ENCODE results near the gene TMEM63A.

Gene TMEM63A

GRCh38 chr1:225886159-225887029 lies 4.2 kb upstream of the TMEM63A start:
- no peak for DNase-seq (ENCODE audit: low read depth in 2 of 2)

- no peak for DNase-seq (ENCODE audit: low read depth in 2 of 2)
Measured at GRCh38 chr1:225885336-225885735, 3.2 kb upstream of the TMEM63A start.

- no peak for DNase-seq (ENCODE audit: low read depth in 2 of 2)
Measured at GRCh38 chr1:225883616-225884265, 1.6 kb upstream of the TMEM63A start.

GRCh38 chr1:225882694-225883615 lies 775 bp upstream of the TMEM63A start:
- DNase-seq (ENCODE audit: low read depth in 2 of 2): no peak

- no peak for DNase-seq (ENCODE audit: low read depth in 2 of 2)
Measured at GRCh38 chr1:225881081-225881958, 860 bp downstream of the TMEM63A start.

GRCh38 chr1:225880636-225881035 lies 1.5 kb downstream of the TMEM63A start:
- no peak for DNase-seq (ENCODE audit: low read depth in 2 of 2)

- no peak for DNase-seq (ENCODE audit: low read depth in 2 of 2)
Measured at GRCh38 chr1:225880222-225880588, 2.0 kb downstream of the TMEM63A start.

GRCh38 chr1:225879521-225880221 lies 2.5 kb downstream of the TMEM63A start:
- DNase-seq (ENCODE audit: low read depth in 2 of 2): no peak

GRCh38 chr1:225878282-225878681 lies 3.9 kb downstream of the TMEM63A start:
- no peak for DNase-seq (ENCODE audit: low read depth in 2 of 2)

GRCh38 chr1:225877580-225877979 lies 4.6 kb downstream of the TMEM63A start:
- no peak for DNase-seq (ENCODE audit: low read depth in 2 of 2)

GRCh38 chr1:225876900-225877510 lies 5.2 kb downstream of the TMEM63A start:
- no peak for DNase-seq (ENCODE audit: low read depth in 2 of 2)

- no peak for DNase-seq (ENCODE audit: low read depth in 2 of 2)
Measured at GRCh38 chr1:225875044-225875815, 7.0 kb downstream of the TMEM63A start.

GRCh38 chr1:225874431-225874830 lies 7.7 kb downstream of the TMEM63A start:
- DNase-seq (ENCODE audit: low read depth in 2 of 2): no peak

GRCh38 chr1:225873281-225873850 lies 8.8 kb downstream of the TMEM63A start:
- DNase-seq (ENCODE audit: low read depth in 2 of 2): no peak

- no peak for DNase-seq (ENCODE audit: low read depth in 2 of 2)
Measured at GRCh38 chr1:225872075-225872430, 10.1 kb downstream of the TMEM63A start.

GRCh38 chr1:225871359-225872074 lies 10.7 kb downstream of the TMEM63A start:
- no peak for DNase-seq (ENCODE audit: low read depth in 2 of 2)

GRCh38 chr1:225870911-225871310 lies 11.3 kb downstream of the TMEM63A start:
- no peak for DNase-seq (ENCODE audit: low read depth in 2 of 2)

- DNase-seq (ENCODE audit: low read depth in 2 of 2): no peak
Measured at GRCh38 chr1:225868631-225869330, 13.4 kb downstream of the TMEM63A start.
